Gastrocnemius medialis (tissue), 4 donors: Measurements from ENCODE around the gene SASH1.

Experiments used
- POLR2A ChIP-seq, 2 donors: fragments of 450-650 bp; IDR thresholded peaks; one replicate each; pipeline ENCODE4 v1.6.1; 2017; ENCODE audit warnings: antibody characterized with exemption in 2 of 2, mild to moderate bottlenecking in 2 of 2, moderate library complexity in 2 of 2
- TF ChIP-seq, protein P1 (sequence below), 5 experiments: fragments of 450-650 bp in 3 of 5; fragments of 200-600 bp in 2 of 5; sonication (generic) in 2 of 5; IDR thresholded peaks in 4 of 5; conservative IDR thresholded peaks in 1 of 5; 1 replicate in 4 of 5; 2 replicates in 1 of 5; pipeline ENCODE4 v1.5.1; 2016 to 2019; ENCODE audit warnings: antibody characterized with exemption in 5 of 5, mild to moderate bottlenecking in 3 of 5, moderate library complexity in 3 of 5

DNA sequence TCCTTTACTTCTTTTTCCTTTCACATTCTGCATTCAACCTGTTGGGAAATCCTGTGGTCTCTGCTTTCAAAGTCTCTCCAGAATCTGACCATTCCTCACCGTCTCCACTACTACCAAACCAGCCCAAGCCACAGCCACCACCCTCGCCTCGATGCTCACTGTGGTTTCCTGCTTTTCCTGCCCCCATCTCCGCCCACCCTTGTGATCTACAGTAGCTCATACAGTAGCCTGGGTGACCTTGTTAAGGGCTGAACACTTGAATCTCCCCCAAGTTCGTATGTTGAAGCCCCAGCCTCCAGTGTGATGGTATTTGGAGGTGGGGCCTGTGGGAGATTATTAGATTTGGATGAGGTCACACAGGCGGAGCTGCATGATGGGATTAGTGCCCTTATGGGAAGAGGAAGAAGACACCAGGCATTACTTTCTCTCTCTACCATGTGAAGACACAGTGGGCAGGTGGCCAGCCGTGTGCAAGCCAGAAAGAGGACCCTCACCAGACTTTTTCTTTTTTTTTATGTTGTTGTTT lies 215.2 kb downstream of the SASH1 start:
- TF ChIP-seq, protein P1, sequence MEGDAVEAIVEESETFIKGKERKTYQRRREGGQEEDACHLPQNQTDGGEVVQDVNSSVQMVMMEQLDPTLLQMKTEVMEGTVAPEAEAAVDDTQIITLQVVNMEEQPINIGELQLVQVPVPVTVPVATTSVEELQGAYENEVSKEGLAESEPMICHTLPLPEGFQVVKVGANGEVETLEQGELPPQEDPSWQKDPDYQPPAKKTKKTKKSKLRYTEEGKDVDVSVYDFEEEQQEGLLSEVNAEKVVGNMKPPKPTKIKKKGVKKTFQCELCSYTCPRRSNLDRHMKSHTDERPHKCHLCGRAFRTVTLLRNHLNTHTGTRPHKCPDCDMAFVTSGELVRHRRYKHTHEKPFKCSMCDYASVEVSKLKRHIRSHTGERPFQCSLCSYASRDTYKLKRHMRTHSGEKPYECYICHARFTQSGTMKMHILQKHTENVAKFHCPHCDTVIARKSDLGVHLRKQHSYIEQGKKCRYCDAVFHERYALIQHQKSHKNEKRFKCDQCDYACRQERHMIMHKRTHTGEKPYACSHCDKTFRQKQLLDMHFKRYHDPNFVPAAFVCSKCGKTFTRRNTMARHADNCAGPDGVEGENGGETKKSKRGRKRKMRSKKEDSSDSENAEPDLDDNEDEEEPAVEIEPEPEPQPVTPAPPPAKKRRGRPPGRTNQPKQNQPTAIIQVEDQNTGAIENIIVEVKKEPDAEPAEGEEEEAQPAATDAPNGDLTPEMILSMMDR (IDR thresholded peaks at IDR 0.05 in 4 of 5, conservative IDR thresholded peaks at IDR 0.05 in 1 of 5), result no peak
- TF ChIP-seq POLR2A (IDR thresholded peaks at IDR 0.05), result no peak
